Skeletal muscle satellite cell (primary cell): ENCODE data around the gene FBXO24.

Experiments used
- H3K27me3 ChIP-seq: 2 replicates; pipeline ENCODE4 v1.7.0; 2013; ENCODE audit warnings: low read length; ENCODE audit not compliant: control insufficient read depth, insufficient read depth
- H3K36me3 ChIP-seq: 2 replicates; pipeline ENCODE4 v1.7.0; 2013; ENCODE audit warnings: mild to moderate bottlenecking, control low read depth, low read length; ENCODE audit not compliant: insufficient read depth
- H3K4me1 ChIP-seq: 2 replicates; pipeline ENCODE4 v1.7.0; 2013; ENCODE audit warnings: low read length; ENCODE audit not compliant: control insufficient read depth, insufficient read depth
- H3K4me2 ChIP-seq: 2 replicates; pipeline ENCODE4 v1.7.0; 2013; ENCODE audit warnings: mild to moderate bottlenecking, low read length
- H3K4me3 ChIP-seq: 2 replicates; pipeline ENCODE4 v1.7.0; 2013; ENCODE audit warnings: low read length
- H3K9ac ChIP-seq: 2 replicates; pipeline ENCODE4 v1.7.0; 2013; ENCODE audit warnings: mild to moderate bottlenecking, low read depth, low read length, moderate library complexity
- H3K9me3 ChIP-seq: replicated peaks from 2 replicates; pipeline ENCODE4 v1.7.0; 2013; ENCODE audit warnings: mild to moderate bottlenecking, control low read depth, low read length

The FBXO24 gene

GRCh38 chr7:100620804-100621203, 34.7 kb downstream of the FBXO24 start:
- H3K27me3 ChIP-seq, result no peaks in the 10 kb centered on the region
- H3K4me1 ChIP-seq, result no peaks in the 10 kb centered on the region
- H3K4me2 ChIP-seq, result no peak overlapping the region
- no peaks in the 10 kb centered on the region for H3K36me3 ChIP-seq
- no peaks in the 10 kb centered on the region for H3K9me3 ChIP-seq
- no peak overlapping the region for H3K4me3 ChIP-seq
- no peak overlapping the region for H3K9ac ChIP-seq

GRCh38 chr7:100621554-100621953, 35.4 kb downstream of the FBXO24 start:
- no peak overlapping the region for H3K4me2 ChIP-seq
- no peaks in the 10 kb centered on the region for H3K9me3 ChIP-seq
- H3K4me3 ChIP-seq, result no peak overlapping the region
- peaks cover 4% of the 10 kb centered on the region for H3K4me1 ChIP-seq
- H3K27me3 ChIP-seq, result no peaks in the 10 kb centered on the region
- no peaks in the 10 kb centered on the region for H3K36me3 ChIP-seq
- no peak overlapping the region for H3K9ac ChIP-seq

GRCh38 chr7:100623951-100624824, 38.1 kb downstream of the FBXO24 start:
- H3K9me3 ChIP-seq, result no peaks in the 10 kb centered on the region
- no peak overlapping the region for H3K4me3 ChIP-seq
- H3K36me3 ChIP-seq, result no peaks in the 10 kb centered on the region
- peaks cover 4% of the 10 kb centered on the region for H3K4me1 ChIP-seq
- H3K27me3 ChIP-seq, result no peaks in the 10 kb centered on the region
- no peak overlapping the region for H3K9ac ChIP-seq
- H3K4me2 ChIP-seq, result no peak overlapping the region

GRCh38 chr7:100626055-100626454, 39.9 kb downstream of the FBXO24 start:
- peak overlapping the region; percentile 81 for H3K4me2 ChIP-seq
- H3K9ac ChIP-seq, result no peak overlapping the region

GRCh38 chr7:100626530-100627237, 40.6 kb downstream of the FBXO24 start:
- Histone ChIP-seq H3K4me1 (peaks cover 4% of the 10 kb centered on the region), H3K4me2 (peak overlapping the region; percentile 81), H3K27me3 (no peaks in the 10 kb centered on the region), H3K36me3 (no peaks in the 10 kb centered on the region), H3K9me3 (no peaks in the 10 kb centered on the region), H3K9ac (peak overlapping the region; percentile 9), H3K4me3 (peak overlapping the region; percentile 62)

More at GRCh38 chr7:100626055-100626454, 39.9 kb downstream of the FBXO24 start:
- H3K9me3 ChIP-seq, result no peaks in the 10 kb centered on the region
- peak overlapping the region; percentile 62 for H3K4me3 ChIP-seq
- H3K4me1 ChIP-seq, result peaks cover 4% of the 10 kb centered on the region
- no peaks in the 10 kb centered on the region for H3K36me3 ChIP-seq
- H3K27me3 ChIP-seq, result no peaks in the 10 kb centered on the region

GRCh38 chr7:100627238-100627549, 41.1 kb downstream of the FBXO24 start:
- no peak overlapping the region for H3K4me3 ChIP-seq
- H3K27me3 ChIP-seq, result no peaks in the 10 kb centered on the region
- no peaks in the 10 kb centered on the region for H3K9me3 ChIP-seq
- no peaks in the 10 kb centered on the region for H3K36me3 ChIP-seq
- H3K9ac ChIP-seq, result no peak overlapping the region
- H3K4me2 ChIP-seq, result peak overlapping the region; percentile 81
- peaks cover 4% of the 10 kb centered on the region for H3K4me1 ChIP-seq

- no peak overlapping the region for H3K4me3 ChIP-seq
- no peak overlapping the region for H3K4me2 ChIP-seq
- no peaks in the 10 kb centered on the region for H3K9me3 ChIP-seq
- peaks cover 14% of the 10 kb centered on the region for H3K27me3 ChIP-seq
- no peak overlapping the region for H3K9ac ChIP-seq
- peaks cover 14% of the 10 kb centered on the region for H3K4me1 ChIP-seq
- no peaks in the 10 kb centered on the region for H3K36me3 ChIP-seq
Measured at GRCh38 chr7:100629117-100629716, 43.1 kb downstream of the FBXO24 start.

- Histone ChIP-seq H3K4me1 (peaks cover 14% of the 10 kb centered on the region), H3K4me2 (no peak overlapping the region), H3K9ac (no peak overlapping the region), H3K4me3 (no peak overlapping the region), H3K27me3 (peaks cover 20% of the 10 kb centered on the region), H3K36me3 (no peaks in the 10 kb centered on the region), H3K9me3 (no peaks in the 10 kb centered on the region)
Measured at GRCh38 chr7:100630066-100630465, 43.9 kb downstream of the FBXO24 start.

- H3K4me1 ChIP-seq, result peaks cover 10% of the 10 kb centered on the region
- peak overlapping the region; percentile 81 for H3K4me2 ChIP-seq
- no peak overlapping the region for H3K9ac ChIP-seq
- peaks cover 25% of the 10 kb centered on the region for H3K27me3 ChIP-seq
- H3K4me3 ChIP-seq, result peak overlapping the region; percentile 63
- H3K36me3 ChIP-seq, result no peaks in the 10 kb centered on the region
- no peaks in the 10 kb centered on the region for H3K9me3 ChIP-seq
Measured at GRCh38 chr7:100632951-100633717, 47.0 kb downstream of the FBXO24 start.

GRCh38 chr7:100639995-100640516, 53.9 kb downstream of the FBXO24 start:
- Histone ChIP-seq H3K27me3 (peaks cover 46% of the 10 kb centered on the region), H3K4me2 (no peak overlapping the region), H3K4me3 (no peak overlapping the region), H3K9ac (no peak overlapping the region), H3K4me1 (no peaks in the 10 kb centered on the region), H3K9me3 (no peaks in the 10 kb centered on the region), H3K36me3 (no peaks in the 10 kb centered on the region)
